ENCODE data around the gene MCOLN3. TPM values are rescaled to one million over a fixed set of nuclear protein-coding genes. Genes with fewer than 3 reads are reported as not detected.

The MCOLN3 gene
- total and polyA plus RNA-seq, 5 donors: 9.0 to 18.9 (median 15.2) TPM

Other genes with a start within 250 kb of the MCOLN3 start
- 10 to 100 TPM; 40.0 to 51.8 (median 47.6) TPM for gene LPAR3, start 155.3 kb downstream of the MCOLN3 start, total RNA-seq
- gene LPAR3, start 155.3 kb downstream of the MCOLN3 start, polyA plus RNA-seq: 23.9 TPM
- 1 to 10 TPM in 1 of 4 donors, under 1 TPM in 3; 0.34 to 1.1 (median 0.54) TPM for gene MCOLN2, start 51.4 kb downstream of the MCOLN3 start, total RNA-seq
- 0.32 TPM for gene MCOLN2, start 51.4 kb downstream of the MCOLN3 start, polyA plus RNA-seq
- 10 to 100 TPM; 14.9 to 19.6 (median 15.6) TPM for gene SYDE2, start 152.5 kb upstream of the MCOLN3 start, total RNA-seq
- gene SYDE2, start 152.5 kb upstream of the MCOLN3 start, polyA plus RNA-seq: 2.8 TPM
- 10 to 100 TPM; 15.8 to 20.1 (median 17.9) TPM for gene C1orf52, start 211.2 kb upstream of the MCOLN3 start, total RNA-seq
- gene C1orf52, start 211.2 kb upstream of the MCOLN3 start, polyA plus RNA-seq: 15.0 TPM
- gene BCL10, start 228.1 kb upstream of the MCOLN3 start, total RNA-seq: 10 to 100 TPM in 3 of 4 donors, 1 to 10 TPM in 1; 8.6 to 11.7 (median 10.9) TPM
- gene BCL10, start 228.1 kb upstream of the MCOLN3 start, polyA plus RNA-seq: 5.7 TPM